ENCODE data around the gene BMPR1A. TPM values are rescaled to one million over a fixed set of nuclear protein-coding genes. Genes with fewer than 3 reads are reported as not detected.

Gene BMPR1A
- total and polyA plus RNA-seq, 2 of the 13 experiments (the other 11 are each of a cell fraction or from before 2014, with no cell fraction given): 17.8 to 44.2 TPM

DNA sequence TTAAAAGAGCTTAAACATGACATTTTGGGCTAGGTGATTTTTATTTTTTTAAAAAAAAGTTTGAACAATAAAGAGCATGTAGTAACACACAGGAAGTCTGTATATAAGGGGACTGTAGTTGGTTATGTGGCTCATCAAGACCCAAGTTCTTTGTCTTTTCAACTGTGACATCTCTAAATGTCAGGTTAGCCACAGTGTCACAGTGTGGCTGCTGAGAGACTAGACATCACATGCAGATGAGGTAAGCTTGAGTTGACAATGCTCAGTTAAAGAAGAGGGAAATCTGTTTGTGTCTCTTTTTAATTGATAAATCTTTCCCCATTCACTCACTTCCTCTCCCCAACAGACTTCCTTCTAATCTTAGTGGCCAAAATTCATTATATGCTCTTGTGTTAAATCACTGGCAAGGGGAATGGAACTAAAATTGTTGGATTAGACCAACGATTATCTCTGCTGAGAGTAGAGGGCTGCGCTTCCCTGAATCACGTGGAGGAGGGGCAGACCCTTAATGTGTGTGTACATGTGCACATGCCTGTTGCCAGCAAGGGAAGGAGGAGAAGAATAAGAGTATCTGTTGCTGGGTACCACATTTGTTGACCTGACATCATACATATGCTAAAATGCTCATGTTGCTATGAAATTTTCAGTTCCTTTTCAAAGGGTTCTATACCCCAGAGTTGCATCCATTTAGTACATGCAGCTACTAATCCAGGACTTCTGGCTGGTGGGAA lies 122.7 kb downstream of the BMPR1A start:
- WGBS (ENCODE audit: low lambda C conversion rate): 97% methylated on average over 3 of the region's 3 CpGs
- no peaks in the 10 kb centered on the region for H3K27me3 ChIP-seq (ENCODE audit: control insufficient read depth in 1 of 2, insufficient read depth in 2 of 2, low read length in 2 of 2)
- FAIRE-seq (no peak), DNase-seq (ENCODE audit: low spot score) (no peak), ATAC-seq (no peak)
- H3K4me3 ChIP-seq (replicated peaks in 1 of 3; ENCODE audit: insufficient read depth in 1 of 3, low read depth in 2 of 3, low read length in 3 of 3): no peak overlapping the region
- no peak overlapping the region for H3K4me2 ChIP-seq (ENCODE audit: low read depth, low read length)
- intact Hi-C loops (cut with micrococcal nuclease; ENCODE audit: unreplicated experiment) (no loop called here), in situ Hi-C loops (cut with HindIII; ENCODE audit: extremely low pct_ligation_motif_present, low pct_unique_long_range_greater_than_20kb) (no loop called here)
- H4K20me1 ChIP-seq (ENCODE audit: insufficient read depth, low read length): no peaks in the 10 kb centered on the region; the same call in 1 of the 2 replicates
- POLR2A ChIA-PET: no interaction called here
- no peak overlapping the region for H3K27ac ChIP-seq (ENCODE audit: extremely low read length, insufficient read depth, low read length)
- peaks cover 4 to 27% of the 10 kb centered on the region in 2 experiments; a peak in 3 of 5 replicates for H3K36me3 ChIP-seq (replicated peaks in 1 of 2; ENCODE audit: control insufficient read depth in 1 of 2, insufficient read depth in 2 of 2, low read length in 2 of 2)
- no TSS peak for BruUV-seq (replicated peaks)
- H3K9me3 ChIP-seq (ENCODE audit: low read length): no peaks in the 10 kb centered on the region
- CTCF ChIA-PET (ENCODE audit: low intra/inter-chr PET ratio, low total read pairs): no interaction called here
- no peak overlapping the region for H3K9ac ChIP-seq (ENCODE audit: insufficient read depth, low read depth, low read length)
- no peak overlapping the region for H2AFZ ChIP-seq (ENCODE audit: low read length)
- H3K79me2 ChIP-seq (ENCODE audit: insufficient read depth, low read length): no peaks in the 10 kb centered on the region
- no peaks in the 10 kb centered on the region for H3K4me1 ChIP-seq (ENCODE audit: insufficient read depth, low read length)
- TF ChIP-seq, protein P1, sequence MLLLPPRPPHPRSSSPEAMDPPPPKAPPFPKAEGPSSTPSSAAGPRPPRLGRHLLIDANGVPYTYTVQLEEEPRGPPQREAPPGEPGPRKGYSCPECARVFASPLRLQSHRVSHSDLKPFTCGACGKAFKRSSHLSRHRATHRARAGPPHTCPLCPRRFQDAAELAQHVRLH (CRISPR knock-in tag; IDR thresholded peaks at IDR 0.05; ENCODE audit: borderline replicate concordance, low read depth): no peak
- TF ChIP-seq ZNF232 (CRISPR knock-in tag; IDR thresholded peaks at IDR 0.05; ENCODE audit: borderline replicate concordance) (no peak), ZNF484 (CRISPR knock-in tag; IDR thresholded peaks at IDR 0.05; ENCODE audit: borderline replicate concordance, low read depth) (no peak), MTA3 (CRISPR knock-in tag; IDR thresholded peaks at IDR 0.05) (no peak), RXRB (CRISPR knock-in tag; IDR thresholded peaks at IDR 0.05; ENCODE audit: borderline replicate concordance) (no peak), ZFP90 (CRISPR knock-in tag; IDR thresholded peaks at IDR 0.05; ENCODE audit: borderline replicate concordance) (no peak), NR2F2 (IDR thresholded peaks at IDR 0.05; ENCODE audit: borderline replicate concordance, low read depth) (no peak), EZH2 (conservative IDR thresholded peaks at IDR 0.05; ENCODE audit: low read depth, low read length) (no peak), SAFB2 (CRISPR knock-in tag; IDR thresholded peaks at IDR 0.05; ENCODE audit: borderline replicate concordance, low read depth) (no peak), ZNF564 (CRISPR knock-in tag; IDR thresholded peaks at IDR 0.05) (no peak)
- TF ChIP-seq, protein P2, sequence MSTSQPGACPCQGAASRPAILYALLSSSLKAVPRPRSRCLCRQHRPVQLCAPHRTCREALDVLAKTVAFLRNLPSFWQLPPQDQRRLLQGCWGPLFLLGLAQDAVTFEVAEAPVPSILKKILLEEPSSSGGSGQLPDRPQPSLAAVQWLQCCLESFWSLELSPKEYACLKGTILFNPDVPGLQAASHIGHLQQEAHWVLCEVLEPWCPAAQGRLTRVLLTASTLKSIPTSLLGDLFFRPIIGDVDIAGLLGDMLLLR (CRISPR knock-in tag; IDR thresholded peaks at IDR 0.05): no peak
- TF ChIP-seq, protein P3, sequence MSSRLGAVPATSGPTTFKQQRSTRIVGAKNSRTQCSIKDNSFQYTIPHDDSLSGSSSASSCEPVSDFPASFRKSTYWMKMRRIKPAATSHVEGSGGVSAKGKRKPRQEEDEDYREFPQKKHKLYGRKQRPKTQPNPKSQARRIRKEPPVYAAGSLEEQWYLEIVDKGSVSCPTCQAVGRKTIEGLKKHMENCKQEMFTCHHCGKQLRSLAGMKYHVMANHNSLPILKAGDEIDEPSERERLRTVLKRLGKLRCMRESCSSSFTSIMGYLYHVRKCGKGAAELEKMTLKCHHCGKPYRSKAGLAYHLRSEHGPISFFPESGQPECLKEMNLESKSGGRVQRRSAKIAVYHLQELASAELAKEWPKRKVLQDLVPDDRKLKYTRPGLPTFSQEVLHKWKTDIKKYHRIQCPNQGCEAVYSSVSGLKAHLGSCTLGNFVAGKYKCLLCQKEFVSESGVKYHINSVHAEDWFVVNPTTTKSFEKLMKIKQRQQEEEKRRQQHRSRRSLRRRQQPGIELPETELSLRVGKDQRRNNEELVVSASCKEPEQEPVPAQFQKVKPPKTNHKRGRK (CRISPR knock-in tag; IDR thresholded peaks at IDR 0.05): no peak
- TF ChIP-seq, protein P4, sequence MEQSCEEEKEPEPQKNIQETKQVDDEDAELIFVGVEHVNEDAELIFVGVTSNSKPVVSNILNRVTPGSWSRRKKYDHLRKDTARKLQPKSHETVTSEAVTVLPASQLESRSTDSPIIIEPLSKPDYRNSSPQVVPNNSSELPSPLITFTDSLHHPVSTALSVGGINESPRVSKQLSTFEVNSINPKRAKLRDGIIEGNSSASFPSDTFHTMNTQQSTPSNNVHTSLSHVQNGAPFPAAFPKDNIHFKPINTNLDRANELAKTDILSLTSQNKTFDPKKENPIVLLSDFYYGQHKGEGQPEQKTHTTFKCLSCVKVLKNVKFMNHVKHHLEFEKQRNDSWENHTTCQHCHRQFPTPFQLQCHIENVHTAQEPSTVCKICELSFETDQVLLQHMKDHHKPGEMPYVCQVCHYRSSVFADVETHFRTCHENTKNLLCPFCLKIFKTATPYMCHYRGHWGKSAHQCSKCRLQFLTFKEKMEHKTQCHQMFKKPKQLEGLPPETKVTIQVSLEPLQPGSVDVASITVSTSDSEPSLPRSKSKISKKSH (CRISPR knock-in tag; IDR thresholded peaks at IDR 0.05; ENCODE audit: borderline replicate concordance): no peak
- TF ChIP-seq, protein P5, sequence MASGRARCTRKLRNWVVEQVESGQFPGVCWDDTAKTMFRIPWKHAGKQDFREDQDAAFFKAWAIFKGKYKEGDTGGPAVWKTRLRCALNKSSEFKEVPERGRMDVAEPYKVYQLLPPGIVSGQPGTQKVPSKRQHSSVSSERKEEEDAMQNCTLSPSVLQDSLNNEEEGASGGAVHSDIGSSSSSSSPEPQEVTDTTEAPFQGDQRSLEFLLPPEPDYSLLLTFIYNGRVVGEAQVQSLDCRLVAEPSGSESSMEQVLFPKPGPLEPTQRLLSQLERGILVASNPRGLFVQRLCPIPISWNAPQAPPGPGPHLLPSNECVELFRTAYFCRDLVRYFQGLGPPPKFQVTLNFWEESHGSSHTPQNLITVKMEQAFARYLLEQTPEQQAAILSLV (CRISPR knock-in tag; IDR thresholded peaks at IDR 0.05; ENCODE audit: borderline replicate concordance): no peak

Measured in HepG2 (cell line).